Stimulated activated CD4-positive, alpha-beta T cell treated with anti-CD3 and anti-CD28 coated beads, Interleukin-4, amount 100 ng/mL, for 1 hour (primary cell): ENCODE measurements around the gene SORCS1.

ENCODE experiments used
- DNase-seq: peaks from one replicate; pipeline ENCODE4 v3.0.0-alpha.2; 2020

Gene SORCS1

DNA sequence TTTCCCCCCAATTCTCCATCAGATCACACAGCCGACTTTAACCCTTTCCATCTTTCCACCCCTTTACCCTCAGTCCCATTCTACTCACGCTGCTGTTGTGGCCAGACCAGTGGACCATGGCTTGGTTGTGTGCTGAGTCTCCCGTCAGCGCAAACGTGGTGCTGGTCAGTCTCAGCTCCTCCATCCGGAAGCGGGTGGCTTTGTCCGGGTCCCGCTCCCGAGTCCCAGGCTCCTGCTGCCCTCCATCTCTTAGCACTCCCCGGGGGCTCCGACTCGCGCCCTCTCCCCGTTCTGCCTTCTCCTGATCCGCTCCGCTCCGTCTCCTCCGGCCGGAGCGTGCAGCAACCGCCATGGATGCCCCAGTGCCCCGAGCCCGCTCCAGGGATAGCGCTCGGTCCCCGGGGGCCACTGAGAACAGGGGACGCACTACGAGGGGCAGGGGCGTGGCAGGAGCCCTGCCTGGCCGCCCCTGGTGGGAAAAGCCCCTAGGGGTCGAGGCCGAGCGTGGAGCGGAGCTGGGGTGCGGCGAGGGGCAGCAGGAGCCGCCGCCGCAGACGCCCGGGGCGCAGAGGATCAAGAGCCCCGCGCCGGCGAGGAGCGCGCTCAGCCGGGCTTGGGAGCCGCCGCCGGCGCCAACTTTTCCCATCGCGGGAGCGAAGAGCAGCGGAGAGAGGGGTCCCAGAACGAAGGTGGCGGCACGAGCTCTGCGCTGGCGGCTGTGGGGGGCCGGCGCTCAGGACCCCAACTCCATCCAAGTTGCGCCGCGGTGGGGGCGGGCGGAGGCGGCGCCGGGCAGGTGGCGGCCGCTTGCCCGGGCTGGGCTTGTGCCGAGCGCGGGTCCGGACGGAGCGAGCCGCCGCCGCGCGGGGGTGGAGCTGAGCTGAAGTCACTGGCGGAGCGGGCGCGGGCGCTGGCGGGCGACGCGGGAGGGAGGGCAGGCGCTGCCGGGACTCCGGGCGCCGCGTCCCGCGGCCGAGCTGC, at the start of gene SORCS1:
TSS of gene SORCS1 (minus strand) at position 826 of the 981 bp plus-strand sequence.
- no peak for DNase-seq

DNA sequence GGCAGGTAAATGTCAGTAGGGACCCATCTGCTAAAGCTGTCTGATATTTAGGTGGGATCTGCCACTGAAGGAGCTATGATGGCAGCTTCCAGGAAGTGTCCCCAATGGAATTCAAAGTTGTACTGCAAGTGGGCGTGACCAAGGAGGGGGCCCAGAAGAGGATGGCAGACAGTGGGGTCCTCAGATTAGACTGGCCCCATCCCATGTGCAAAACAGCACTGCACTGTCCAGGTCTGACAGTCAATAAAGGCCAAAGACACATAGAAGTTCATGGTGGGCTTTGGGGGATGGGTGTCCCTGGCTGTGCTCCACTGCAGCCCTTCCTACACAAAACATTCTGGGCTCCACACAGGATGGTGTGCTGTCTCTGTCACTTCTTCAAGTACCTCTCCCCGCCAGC, 49.8 kb upstream of the SORCS1 start:
- no peak for DNase-seq

DNA sequence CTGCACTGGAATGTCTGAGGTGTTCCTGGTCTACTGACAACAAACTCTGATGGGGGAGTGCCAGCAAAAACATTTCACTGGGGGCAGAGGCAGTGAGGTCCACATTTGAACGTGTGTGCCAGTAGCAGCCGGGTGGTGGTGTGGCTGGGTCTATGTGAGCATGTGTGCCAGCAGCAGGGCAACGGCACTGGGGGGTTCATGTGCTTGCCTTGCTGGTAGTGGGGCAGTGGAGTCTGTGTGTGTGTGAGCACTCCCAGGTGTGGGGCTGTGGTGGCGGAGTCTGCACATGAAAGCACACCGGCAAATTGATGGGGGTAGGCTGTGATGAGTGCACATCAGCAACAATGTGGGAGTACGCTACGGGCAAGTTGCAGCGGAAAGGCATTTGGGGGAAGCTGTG, 49.4 kb upstream of the SORCS1 start:
- DNase-seq = no peak

DNA sequence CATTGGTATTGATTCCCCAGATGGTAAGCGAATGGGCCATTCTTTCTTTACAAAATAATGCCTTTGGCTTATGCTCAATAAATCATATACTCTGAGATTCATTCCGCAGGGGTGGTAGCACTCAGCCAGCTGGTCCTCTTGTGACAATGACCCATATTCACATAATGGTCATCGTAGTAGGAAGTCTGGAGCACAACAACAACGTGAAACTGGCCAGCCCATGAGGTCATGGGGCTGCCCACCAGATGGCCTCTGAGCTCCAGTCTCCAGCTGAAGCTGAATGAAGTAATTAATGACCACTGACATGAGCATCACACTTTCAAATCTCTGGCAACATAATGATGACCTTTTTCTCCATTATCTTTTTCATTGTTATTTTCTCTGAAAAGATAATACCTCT, 42.3 kb upstream of the SORCS1 start:
- DNase-seq = no peak

DNA sequence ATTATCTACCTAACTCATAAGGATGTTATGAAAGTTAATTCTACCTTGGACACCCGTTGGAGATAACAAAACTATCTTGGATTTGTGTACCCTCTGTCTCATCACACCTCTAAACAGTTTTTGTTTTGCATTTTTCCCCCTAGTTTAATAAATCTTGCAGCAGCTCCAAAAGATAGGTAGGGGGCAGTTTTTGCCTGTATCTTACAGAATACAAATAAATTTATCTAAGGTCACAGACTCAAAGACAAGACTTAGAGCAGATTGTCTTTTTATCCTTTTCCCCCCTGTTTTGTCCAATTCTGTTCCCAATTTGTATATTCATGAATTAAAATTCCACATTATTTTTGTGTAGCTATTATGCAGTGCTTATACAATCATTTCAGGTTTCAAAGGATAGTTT, 5.0 kb upstream of the SORCS1 start:
- no peak for DNase-seq

DNA sequence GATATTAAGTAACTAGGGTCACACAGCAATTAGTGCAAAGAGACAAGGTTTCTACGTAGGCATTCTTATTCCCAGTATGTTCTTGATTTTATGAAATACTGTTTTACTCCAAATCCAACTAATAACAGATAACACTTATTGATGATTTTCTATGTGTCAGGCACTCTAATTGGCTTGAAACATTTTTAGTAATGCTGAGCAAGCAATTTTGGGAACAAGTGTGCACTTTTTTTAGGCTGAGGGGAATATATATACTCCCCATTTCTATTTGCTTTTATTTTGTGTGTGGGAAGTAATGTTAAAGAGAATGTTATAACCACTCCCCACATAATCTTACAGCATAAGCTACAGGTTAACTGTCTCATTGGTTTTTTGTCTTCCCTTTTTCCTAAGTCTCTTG, 4.2 kb upstream of the SORCS1 start:
- no peak for DNase-seq

DNA sequence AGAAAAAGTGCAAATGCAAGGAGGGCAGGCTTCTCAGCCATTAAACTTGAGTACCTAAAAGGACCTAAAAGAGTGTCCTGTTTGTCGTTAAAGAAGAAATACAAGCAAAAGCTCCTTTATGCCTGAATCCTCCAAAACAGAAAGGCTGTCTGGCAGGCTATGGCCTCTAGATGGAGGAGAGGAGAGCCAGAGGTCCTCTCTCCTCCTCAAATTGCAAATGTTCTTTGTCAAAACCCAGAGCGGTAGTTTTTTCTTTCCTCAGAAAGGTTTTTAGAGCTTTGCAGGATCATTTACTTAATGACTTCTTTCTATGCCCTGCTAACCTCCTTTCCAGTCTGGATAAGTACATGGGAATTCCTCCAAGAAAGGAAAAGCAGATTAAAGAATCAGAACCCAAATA, 1.9 kb upstream of the SORCS1 start:
- DNase-seq = no peak

DNA sequence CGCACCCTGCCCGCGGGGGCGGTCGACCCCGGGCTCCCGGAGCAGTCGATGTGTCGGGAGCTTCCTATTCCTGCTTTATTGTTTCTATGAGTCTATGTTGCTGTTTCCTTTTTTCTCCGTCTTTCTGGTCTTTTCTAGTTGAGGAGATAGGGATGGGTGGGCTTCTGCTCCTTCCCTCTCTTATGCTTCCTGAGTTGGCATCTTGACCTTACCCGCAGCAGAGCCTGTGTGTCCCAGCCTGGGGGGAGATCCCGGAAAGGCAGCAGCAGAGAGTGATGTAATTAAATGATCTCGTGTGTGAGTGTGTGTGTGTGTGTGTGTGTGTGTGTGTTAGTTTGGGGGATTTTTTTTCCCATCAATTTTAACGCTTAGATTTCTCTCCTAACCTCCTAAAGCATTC, 486 bp upstream of the SORCS1 start:
- no peak for DNase-seq

DNA sequence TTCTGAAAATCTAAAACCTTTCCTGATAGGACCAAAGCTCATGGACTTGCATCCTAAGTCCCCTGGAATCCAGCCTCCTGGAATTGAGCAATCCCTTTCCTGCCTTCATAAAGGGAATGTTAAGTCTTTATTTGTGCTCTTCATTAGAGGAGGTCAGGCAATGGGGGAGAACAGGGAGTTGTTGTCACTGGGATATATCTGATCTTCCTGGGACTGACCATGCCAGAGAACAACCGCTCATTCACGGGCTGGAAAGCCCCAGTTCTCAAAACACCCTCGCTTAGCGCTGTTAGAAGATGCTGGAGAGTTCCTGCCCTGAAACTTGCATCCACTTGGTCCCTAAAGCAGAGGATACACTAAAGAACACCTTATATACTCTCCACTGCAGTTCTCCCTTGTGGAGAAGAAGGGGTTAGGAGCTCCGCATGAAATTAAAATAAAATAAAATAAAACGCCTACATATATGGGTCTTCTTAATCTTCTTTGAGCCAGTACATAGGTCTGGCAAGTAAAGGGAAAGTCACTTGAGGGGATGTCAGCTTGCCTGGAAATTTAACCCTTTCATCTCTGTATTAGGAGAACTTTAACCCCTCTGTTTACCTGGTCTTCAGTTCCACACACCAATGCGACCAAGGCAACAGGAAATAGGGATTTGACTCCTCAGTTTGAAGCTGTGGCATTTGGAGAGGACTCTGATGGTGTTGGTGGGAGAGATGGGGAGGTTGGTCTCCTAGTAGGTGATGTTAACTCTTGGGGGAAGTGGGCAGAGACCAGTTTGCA, 1.2 kb downstream of the SORCS1 start:
- DNase-seq = no peak

DNA sequence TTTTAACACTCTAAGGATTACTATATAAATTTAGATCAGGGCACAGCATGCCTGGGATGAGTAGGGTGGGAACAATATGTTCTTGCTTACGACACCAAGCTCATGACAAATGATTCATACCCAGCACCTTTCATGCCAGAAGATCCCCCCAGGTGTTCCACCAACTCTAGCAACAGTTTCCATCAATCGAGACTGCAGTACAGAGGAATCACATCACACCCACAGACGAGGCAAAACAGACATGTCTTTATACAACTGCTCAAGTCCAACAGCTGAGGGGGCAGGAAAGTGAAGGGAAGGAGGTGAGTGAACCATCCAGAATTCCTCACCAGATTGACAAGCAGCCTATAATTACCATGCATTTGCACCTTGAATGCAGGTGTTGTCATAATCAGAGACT, 3.6 kb downstream of the SORCS1 start:
- no peak for DNase-seq

DNA sequence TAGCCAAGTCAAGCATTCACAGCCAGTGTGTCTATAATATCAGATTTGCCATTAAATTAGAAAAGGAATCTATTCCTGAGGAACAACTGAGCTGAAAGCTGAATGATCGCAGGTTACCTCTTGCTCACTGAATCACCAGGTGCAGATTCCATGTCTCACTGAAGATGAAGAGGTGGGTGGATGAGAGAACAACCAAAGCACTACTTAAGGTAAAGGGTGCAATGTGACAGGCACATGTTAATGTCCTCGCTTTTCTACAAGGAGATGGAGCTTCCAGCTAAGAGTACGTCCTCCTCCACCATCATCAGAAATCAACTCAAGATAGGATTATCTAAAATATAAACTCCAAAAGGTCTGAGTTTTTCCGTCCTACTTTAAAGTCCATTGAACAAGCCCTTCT, 4.6 kb downstream of the SORCS1 start:
- DNase-seq = no peak

DNA sequence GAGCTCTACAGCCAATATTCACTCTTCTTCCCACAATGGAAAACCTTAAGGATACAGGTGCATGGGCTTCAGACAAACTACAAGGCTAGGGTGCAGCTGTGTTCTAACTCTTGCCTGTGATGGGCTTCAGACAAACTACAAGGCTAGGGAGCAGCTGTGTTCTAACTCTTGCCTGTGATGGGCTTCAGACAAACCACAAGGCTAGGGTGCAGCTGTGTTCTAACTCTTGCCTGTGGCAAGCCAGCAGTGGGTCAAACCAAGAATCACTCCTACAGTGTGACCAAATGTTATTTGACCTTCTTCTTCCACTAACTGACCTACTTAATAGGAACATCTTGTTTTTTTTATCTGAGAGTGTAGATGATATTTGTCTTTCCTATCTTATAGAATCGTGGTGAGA, 7.4 kb downstream of the SORCS1 start:
- DNase-seq = no peak

DNA sequence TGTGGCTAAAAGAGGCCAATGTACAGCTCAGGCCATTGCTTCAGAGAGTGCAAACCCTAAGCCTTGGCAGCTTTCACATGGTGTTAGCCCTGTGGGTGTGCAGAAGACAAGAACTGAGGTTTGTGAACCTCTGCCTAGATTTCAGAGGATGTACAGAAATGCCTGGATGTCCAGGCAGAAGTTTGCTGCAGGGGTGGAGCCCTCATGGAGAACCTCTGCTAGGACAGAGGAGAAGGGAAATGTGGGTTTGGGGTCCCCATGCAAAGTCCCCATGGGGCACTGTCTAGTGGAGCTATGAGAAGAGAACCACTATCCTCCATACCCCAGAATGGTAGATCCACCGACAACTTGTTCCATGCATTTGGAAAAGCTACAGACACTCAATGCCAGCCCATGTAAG, 12.4 kb downstream of the SORCS1 start:
- no peak for DNase-seq

DNA sequence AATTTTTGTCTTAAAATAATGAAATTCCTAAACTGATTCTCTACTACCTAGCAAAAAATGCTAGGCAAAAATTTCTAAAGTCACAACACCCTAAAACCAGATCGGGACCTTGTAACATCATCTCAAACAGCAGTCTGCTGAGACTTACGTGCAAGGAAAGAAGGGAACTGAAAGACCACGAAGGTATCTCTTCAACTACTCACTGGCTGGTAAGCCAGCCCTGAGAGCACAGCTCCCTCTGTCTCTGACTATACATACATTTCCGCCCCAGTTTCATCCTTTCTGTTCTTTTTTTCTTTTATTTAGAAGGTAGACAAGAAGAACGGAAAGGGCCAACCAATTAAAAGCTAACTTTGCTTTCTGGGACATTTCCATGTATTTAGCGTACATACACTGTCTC, 15.6 kb downstream of the SORCS1 start:
- no peak for DNase-seq

DNA sequence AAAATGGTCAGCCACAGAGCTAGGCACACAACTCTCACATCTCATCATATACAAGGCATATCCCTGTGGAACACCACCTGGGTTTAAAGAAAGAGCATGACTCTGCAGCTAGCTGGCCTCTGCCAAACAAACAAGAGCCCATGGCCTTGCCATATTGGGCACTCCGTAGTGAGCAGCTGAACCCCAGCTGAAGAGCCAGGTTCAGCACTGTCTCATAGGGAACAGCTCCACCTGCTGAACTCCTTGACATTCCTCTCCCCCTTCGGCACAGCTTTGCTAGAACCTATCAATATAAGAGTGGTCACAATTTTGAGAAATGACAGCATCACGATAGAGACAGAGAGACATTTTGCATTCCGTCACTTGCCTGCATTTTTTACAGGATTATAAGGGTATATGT, 20.0 kb downstream of the SORCS1 start:
- no peak for DNase-seq

DNA sequence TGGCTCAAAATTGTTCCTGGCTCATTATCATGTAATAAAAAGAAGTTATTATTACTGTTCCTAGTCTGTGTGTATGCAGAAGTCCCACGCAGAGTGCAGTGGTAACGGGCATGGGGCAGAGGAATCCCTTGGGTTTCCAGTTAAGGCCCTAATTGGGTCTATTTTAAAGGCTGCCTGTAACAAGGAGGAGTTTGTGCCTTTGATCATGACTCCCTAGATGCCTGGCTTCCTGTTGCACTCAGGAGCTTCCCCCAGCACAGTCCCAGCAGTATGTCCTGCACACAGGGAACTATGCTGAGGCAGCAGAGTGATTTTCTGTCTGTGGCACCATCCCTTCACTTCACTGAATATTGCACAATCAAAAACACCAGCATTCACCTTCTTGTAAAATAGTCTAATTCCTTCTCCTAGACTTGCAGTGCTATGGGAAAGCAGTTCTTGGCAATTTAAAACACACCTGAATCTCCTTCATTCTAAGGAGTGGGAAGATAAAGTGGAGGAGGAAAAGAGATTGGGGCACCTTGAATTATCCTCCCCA, 22.9 kb downstream of the SORCS1 start:
- no peak for DNase-seq

DNA sequence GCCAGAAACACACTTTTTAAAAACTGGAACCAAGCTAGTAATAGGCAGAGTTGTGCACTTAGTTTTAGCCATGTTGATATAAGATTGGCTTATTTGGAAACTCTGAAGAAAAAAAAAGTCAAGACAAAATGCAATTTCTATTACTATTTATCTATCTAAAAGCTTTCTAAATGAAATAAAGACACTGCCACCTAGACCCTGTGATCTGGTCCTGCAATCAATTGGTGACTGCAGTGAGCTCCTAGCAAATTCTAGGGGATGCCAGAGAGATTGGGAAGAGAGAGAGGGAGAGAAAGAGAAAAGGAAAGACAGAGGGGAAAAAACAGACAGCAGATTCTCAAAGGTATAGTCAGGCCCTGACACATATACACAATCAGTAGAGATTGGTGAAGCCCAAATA, 25.3 kb downstream of the SORCS1 start:
- DNase-seq = no peak

DNA sequence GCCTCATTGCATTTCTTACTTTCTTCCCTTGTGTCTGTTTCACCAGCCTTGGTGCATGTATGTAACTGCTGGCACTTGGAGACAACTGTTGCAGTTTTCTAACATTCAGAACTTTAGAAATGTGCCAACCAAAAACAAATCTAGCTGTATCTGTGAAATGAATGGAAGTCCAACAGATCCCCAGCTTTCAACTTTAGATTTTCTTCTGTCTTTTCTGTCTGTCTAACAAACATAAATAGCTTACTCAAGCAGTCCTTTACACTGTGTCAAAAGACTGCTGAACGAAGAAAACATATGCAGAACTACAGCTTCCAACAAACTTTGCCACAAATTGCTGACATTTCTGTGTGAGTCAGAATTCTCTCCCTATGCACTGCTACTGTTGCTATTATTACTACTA, 30.9 kb downstream of the SORCS1 start:
- DNase-seq = no peak

DNA sequence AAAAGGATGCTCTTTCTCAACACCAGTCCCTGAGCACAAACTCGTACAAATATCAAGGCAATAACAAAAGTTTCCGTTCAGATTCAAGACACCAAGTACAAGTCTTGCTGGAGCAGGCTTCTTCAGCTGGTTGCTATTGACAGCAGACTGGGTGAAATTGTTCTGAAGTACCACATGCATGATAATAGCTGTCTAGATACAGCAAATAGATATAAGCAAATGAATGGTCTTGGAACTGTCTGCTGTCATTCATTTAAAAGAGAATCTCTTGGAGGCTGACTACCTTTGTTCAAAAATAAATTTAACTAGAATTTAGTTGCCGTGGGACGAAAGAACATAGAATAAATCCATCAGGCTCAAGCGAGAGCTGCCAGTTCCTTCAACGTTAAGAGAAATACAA, 35.5 kb downstream of the SORCS1 start:
- DNase-seq = no peak

DNA sequence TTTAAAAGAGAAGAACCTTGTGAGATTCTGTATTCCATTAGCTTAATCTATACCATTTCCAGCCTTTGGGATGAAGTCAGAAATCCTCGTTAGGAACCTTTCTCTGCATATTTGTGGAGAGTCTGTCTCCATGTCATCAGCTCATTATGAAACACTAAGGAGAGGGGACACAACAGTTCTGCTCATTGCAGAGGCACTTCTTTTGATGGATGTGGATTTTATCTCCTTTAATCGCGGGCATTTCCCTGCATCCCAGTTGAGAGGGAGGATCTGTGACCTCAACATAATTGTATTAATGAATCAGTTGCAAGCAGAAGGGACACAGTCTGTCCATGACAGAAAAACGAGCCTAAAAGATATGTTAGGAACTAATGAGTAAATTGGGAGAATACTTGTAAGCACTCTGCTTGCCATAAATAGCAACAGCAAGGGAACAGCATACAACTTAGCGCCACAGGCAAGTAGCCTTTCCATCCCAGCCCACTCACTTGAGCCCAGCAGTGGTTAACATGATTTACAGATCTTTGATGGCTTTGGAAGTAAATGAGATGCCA, 37.9 kb downstream of the SORCS1 start:
- DNase-seq = no peak

DNA sequence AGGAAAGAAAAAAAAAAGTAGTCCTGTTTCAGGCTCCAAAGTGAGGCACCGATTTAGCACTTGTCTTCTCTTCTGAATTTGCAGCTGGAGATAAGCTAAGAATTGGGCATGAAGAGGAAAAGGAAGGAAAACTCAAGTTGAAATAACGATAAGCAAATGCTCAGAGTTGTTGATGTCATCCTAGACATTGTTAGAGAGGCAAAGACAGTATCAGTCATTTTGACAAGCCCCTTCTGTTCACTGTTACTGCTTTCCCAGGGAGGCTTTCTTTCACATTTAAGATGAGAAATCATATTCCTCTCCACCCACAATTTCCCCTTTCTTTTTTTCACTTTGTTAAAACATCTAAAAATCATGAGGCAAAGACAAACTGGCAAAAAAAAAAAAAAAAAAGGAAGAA, 41.8 kb downstream of the SORCS1 start:
- DNase-seq = no peak

DNA sequence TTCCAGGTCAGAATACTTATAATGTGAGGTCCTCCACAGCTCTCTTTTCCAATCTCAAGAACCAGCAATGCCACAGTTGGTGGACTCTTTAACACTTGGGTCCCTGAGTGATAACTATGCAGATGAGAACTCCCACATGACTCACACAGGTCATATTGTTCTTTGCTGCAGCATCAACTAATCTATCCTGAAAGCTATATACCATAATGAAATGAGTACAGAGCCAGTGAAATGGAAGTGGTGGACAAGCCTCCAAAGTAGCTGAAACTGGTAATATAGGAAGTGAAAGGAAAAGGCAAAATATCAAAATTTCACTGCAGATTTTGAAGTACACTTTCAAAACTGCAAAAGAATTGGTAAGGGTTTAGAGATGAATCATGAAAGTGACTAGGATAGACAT, 45.6 kb downstream of the SORCS1 start:
- DNase-seq = no peak

DNA sequence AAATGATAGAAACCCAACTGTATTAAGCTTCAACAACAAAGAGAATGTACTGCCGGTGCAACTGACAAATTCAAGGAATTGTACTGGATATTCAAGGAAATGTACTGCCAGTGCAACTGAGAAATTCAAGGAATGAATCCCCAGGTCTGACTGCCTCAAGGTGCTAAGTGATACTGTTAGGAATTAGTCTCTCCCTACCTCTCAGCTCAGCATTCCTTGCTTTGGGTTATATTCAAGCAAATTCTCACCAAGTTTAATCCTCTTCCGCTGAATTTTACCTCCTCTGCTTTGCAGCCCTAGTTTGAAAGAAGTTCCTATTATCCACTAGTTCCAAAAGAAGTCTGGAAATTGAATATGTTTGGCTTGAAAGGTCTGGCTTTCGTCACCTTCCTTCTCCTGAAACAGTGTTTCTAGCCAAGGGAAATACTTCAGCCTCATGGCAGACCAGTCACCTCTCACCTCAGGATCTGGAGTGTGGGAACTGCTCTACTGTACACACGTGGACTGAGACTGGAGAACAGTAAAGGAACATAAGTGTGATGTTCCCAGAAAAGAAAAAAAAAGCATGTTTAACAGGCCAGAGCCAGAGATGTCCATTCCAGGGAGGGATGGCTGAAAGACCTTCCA, 60.4 kb downstream of the SORCS1 start:
- DNase-seq = no peak
